ENCODE results near the gene SPACA5.
"Not testable (repeated sequence)": the region's sequence is repeated elsewhere in the genome, so short reads cannot be mapped to it uniquely, and the experiment has no call there.

SPACA5 gene

DNA sequence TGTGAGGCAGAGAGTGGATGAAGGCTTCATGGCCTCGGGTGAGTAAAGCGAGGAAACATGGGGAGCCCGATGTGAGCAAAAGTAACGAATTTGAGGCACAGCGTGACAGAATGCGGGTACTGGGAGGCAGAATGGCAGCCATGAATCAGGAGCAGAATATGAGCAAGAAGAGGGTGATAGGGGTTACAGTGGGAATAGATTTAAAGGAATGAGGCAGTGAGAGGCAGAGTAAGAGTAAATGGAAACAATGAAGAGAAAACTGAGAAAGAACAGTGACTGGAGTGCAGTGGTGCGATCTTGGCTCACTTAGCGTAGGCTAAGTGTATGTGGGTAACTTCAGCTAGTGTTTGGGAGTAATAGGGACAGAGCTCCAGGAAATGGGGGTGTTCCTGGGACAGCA is at the start of gene SPACA5:
TSS of gene SPACA5 (plus strand) at position 301 of the 400 bp plus-strand sequence. CDS start 815 bp downstream, outside the sequence.
- not testable (repeated sequence) for DNase-seq

DNA sequence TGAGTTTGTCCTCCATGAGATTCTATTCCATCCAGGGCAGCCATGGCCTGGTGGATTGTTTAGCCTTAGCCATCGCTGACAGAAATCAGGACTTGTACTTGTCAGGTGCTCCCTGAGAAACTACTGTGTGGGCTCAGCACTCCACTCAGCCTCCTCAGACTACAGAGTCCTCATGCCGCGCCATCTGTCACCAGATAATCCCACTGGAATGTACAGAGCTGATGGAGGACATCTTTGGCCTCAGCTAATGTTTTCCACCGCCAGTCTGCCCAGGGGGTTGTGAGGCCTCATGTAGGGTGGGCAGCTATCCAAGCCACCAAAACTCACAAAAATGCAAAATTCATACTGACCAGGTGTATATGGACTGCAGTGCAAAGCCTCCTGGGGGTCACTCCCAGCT is 48.6 kb upstream of the SPACA5 start:
- not testable (repeated sequence) for DNase-seq

DNA sequence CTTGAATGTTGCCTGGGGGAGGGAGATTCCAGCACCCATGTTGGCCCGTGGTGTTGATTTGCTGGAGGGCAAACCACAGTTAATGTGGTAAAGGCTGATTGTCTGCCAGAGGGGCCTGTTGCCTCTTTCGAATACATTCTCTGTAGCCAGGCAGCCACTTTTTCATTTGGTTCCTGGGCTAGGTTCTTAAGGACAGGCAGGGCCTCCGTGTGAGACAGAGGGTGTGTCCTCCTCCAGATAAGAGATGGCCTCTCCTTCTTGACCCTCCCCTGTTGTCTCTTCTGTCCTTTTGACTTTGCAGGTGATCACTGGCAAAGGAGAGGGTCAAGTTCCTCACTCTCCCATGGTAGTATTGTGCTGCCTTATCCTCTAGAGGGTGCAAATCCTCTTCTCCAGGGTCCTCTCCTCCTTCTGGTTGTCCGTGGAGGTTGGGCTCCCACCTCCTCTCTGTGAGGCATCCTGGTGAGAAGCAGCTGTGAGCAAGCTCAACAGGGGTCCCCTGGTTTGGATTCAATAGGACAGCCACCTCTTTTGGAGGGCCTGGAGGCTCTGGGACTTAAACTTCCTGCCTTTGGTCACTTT is 47.9 kb upstream of the SPACA5 start:
- peak; percentile 11 for DNase-seq

DNA sequence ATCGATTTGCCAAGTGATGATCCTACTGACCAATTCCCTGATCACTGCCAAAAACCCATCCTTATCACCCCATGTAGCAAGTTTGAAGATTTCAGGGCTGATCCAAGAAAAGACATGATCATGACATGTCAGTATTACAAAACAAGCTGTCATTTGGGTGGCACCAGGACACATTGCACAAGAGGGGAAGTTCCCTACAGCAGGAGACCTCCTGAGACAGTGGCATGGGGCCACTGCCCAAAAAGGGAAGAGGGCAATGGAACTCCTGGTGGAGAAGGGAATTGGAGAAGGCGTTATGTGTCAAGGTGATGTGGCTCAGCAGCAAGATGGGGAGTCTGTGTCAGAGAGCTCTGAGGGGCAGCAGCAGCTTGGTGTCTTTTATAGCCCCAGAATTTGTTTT is 46.4 kb upstream of the SPACA5 start:
- DNase-seq = no peak

DNA sequence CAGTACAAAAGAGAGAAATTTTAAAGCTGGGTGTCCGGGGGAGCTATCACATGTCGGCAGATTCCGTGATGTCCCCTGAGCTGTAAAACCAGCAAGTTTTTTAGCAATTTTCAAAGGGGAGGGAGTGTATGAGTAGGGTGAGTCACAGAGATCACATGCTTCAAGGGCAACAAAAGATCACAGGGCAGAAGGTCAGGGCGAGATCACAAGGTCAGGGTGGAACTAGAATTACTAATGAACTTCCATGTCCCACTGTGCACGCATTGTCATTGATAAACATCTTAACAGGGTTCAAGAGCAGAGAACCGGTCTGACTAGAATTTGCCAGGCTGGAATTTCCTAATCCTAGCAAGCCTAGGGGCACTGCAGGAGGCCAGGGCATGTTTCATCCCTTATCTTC is 45.0 kb upstream of the SPACA5 start:
- not testable (repeated sequence) for DNase-seq

DNA sequence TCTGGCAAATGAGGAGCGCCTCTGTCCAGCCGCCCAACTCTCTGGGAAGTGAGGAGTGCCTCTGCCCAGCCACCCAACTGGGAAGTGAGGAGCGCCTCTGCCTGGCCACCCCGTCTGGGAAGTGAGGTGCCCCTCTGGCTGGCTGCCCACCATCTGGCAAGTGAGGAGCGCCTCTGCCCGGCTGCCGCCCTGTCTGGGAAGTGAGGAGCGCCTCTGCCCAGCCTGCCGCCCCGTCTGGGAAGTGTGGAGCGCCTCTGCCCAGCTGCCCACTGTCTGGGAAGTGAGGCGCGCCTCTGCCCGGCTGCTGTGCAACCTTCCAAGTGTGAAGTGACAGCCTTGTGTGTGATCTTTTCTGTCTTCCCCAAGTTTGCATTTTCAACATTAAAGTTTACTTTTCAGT is 41.3 kb upstream of the SPACA5 start:
- DNase-seq = not testable (repeated sequence)

DNA sequence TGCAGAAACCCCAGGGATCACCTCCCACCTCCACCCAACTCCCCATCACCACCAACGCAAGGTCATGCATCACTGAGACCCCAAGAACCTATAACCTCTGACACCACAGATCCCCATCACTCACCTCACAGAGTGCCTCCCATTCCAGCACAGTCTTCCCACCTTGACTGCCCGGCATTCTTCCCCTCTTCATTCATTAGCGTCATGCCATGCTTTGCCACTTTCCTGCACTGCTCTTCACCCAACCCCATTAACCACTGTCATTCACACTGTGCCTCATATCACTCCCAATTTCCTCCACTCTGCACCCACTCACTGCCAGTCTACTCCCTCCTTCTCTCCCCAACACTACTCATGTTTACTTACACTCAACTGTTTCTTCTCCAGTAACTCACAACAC is 33.6 kb upstream of the SPACA5 start:
- no peak for DNase-seq

DNA sequence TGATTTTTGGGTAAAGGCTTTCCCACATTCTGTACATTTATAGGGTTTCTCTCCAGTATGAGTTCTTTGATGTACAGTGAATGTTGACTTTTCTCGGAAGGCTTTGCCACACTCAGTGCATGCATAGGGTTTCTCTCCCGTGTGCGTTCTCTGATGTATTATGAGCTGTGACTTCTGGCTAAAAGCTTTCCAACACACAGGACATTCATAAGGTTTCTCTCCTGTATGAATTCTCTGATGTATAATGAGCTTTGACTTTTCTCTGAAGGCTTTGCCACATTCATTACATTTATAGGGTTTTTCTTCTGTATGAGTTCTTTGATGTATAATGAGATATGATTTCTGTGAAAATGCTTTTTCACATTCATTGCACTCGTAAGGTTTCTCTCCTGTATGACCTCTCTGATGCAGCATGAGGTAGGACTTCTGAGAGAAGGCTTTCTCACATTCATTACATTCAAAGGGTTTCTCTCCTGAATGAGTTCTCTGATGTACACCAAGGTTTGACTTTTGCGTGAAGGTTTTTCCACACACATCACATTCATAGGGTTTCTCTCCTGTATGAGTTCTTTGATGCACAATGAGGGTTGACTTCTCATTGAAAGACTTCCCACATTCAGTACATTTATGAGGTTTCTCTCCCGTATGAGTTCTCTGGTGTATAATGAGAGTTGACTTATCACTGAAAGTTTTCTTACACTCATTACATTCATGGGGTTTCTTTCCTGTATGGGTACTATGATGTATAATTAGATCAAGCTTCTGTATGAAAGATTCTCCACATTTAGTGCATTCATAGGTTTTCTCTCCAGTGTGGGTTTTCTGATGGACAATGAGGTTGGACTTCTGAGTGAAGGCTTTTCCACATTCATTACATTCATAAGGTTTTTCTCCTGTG is 30.3 kb upstream of the SPACA5 start:
- DNase-seq = no peak

DNA sequence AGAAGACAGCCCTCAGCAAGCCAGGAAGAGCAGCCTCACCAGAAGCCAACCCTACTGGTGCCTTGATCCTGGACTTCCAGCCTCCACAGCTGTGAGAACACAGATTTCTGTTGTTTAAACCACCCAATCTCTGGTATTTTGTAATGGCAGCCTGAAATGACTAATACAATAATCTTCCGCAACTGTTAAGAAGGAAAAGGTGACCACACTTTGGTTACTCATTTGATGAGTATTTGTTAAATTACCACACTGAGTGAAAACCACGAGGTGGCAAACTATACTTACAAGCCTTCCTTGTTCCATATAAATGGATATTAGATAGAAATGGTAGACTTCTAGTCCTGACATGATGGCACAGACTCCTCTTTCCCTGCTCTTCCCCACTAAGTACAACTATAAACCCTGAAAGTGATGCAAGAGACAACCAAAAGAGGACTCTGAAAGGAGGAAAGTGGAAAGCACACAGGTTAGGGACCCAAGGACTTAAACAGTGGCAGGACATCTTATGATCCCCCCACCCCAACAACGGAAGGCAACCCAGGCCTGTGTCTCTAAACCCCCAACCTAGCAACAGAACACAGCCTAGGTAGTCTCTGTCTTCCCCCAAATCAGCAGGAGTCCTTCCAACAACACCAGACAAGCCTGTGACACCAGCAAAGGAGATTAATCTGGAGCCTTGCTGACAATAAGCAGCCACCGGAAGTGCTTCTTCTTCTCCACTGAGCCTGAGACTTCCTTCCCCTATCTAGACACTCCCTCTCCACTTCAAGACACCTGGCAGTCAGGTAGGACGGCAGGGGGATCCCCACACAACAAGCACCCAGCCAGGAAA is 15.3 kb upstream of the SPACA5 start:
- no peak for DNase-seq

DNA sequence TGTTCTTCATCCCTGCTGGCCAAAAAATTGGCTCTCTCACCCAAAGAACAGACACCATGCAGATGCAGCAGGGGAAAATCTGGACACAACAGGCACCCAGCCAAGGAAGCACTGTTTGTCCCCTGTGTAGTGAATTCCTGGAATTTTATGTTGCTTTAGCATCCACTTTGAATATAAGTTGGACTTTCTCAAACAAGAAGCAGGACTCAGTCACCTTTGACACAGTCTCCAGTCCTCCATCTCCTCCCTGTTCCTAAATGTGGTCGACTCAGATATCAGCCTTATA is 14.8 kb upstream of the SPACA5 start:
- no peak for DNase-seq

DNA sequence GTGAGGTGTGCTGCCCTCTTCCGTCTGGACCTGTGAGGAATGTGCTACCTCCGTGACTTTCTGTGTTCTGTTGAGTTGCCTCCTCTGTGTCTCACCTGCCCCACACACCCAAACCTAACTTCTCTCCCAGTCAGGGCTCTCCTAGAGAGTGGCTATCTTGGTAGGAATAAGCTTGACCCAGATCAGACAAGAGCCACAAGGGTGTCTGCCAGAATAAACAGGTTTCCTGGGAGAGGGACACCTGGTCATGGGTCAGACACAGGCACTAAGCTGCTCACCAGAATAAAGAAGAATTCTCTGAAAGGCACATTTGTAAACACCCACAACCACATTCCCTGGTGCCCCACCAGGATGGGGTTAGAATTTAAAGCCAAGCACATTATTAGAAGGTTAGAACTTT is 14.1 kb upstream of the SPACA5 start:
- DNase-seq = no peak

DNA sequence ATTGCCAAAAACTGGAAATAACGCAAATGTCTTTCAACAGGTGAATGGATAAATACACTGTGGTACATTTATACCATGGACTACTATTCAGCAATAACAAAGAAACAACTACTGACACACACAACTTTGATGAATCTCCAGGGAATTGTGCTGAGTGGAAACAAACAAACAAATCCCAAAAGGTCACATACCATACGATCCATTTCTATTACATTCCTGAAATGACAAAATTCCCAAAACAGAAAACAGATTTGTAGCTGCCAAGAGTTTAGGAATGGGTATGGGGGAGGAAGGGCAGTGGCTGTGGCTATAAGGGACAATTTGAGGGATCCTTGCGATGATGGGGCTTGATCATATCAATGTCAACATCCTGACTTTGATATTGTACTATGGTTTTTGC is 5.5 kb upstream of the SPACA5 start:
- DNase-seq = no peak

DNA sequence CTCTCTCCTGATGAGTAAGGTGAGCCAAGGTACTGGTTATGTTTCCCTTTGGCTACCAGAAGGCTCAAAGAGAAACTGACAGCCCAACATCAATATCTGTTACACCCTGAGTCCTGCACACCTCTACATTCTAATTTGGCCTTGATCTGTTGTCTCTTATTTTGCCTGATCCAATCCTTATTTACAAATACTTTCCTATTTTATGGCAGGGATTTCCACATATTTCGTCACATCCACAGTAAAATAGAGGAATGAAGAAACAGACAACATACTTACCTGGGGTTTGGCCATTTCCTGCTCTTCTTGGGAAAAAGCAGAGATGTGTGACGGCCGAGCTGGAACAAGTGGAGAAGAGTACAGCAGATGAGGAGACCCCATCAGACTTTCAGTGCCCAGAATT is 4.5 kb upstream of the SPACA5 start:
- DNase-seq = no peak

DNA sequence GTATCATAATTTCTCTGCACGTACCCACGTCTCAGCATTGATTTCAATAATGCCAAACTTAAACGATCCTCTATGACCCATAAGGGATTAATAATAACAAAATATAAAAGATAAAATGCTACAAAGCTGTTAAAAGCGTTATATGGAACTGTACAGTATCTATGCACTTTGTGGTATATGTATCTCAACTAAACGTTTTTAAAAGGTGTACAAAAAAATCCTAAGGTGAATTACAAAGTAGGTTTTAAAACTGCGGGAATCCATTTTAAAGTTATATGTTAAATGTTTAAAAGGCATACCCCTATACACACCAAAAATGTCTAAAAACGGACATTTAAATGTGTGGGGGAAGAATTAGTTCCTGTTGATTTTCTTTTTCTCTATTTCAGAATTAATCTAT is 3.9 kb upstream of the SPACA5 start:
- no peak for DNase-seq

DNA sequence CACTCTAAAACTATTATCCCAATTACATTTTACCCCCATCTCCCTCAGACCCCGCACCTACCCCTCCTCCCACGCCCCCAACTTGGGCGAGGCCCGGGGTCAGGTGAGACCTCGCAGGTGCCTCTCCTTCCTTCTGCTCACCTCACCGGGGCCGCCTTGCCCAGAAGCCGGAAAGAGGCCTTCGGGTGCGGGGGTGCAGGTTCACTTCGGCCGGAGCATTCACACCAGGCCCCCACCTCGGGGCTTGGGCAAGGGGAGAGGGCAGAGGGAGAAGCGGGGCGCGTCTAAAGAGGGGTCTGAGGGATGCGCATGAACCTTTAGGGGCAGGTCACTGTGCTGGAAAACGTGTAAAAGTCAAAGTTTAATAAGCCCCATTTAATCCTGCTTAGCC is 3.4 kb upstream of the SPACA5 start:
- DNase-seq = peak; percentile 22

DNA sequence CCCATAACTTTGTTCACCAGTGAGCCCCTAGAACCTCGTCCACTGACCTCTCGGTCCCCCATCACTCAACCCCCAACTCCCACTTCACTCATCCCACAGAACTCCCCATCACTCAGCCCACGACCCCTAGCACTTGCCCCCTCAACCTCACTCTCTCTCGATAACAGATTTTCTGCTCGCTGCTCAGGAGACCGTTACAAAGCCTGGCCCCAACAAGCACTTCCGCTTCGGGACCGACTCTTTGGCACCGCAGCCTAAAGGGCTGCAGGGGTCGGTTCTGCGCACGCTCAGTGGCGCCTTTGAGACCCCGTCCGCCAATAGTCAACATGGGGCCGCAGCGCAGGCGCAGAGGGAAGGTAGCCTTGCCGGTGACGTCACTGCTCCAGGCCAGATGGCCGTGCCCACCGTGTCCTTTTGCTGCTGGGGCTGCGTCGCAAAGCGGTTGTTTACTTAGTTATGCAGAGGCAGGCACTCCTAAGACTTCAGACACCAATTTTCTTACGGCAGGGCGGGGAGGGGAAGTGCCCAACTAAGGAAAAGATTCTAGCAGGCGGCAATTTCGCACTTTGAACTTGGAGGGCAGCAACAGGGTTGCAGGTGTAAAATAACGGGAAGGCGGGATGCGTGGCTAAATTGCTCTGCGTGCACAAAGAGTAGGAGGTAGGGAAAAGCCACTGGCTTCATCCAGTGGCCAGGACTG is 2.9 kb upstream of the SPACA5 start, which contains the start of gene ZNF182:
TSS of gene ZNF182 (minus strand) at position 232 of the 700 bp plus-strand sequence. CDS start 1,380 bp downstream, outside the sequence.
- DNase-seq = peak; percentile 93

DNA sequence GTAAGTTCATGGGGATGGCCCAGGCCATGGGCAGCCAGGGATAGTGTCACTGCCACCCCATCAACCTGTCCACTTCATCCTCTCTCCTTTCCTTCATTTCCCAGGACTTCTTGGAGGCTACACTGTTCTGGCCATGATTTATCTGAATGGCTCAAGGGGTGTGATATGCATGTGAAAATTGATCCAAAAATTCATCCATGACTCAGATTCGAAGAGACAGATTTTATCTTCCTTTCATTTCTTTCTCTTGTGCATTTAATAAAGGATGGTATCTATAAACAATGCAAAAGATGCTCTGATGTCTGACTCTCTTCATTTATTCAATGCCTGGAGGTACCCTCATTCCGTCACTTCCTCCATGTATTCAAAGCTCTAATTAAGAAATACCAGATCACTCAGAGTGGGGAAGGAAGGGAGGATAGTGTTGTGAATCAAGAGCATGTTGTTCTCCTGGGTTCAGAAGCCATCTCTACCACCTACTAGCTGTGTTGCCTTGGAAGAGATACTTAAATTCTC is 2.7 kb downstream of the SPACA5 start:
- not testable (repeated sequence) for DNase-seq

DNA sequence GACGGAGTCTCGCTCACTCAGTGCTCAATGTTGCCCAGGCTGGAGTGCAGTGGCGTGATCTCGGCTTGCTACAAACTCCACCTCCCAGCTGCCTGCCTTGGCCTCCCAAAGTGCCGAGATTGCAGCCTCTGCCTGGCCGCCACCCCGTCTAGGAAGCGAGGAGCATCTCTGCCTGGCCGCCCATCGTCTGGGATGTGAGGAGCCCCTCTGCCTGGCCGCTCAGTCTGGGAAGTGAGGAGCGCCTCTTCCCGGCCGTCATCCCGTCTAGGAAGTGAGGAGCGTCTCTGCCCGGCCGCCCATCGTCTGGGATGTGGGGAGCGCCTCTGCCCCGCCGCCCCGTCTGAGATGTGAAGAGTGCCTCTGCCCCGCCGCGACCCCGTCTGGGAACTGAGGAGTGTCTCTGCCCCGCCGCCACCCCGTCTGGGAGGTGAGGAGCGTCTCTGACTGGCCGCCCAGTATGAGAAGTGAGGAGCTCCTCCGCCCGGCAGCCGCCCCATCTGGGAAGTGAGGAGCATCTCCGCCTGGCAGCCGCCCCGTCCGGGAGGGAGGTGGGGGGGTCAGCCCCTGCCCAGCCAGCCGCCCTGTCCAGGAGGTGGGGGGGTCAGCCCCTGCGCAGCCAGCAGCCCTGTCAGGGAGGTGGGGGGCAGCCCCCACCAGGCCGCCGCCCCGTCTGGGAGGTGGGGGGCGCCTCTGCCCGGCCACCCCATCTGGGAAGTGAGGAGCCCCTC is 10.0 kb downstream of the SPACA5 start:
- DNase-seq = not testable (repeated sequence)

DNA sequence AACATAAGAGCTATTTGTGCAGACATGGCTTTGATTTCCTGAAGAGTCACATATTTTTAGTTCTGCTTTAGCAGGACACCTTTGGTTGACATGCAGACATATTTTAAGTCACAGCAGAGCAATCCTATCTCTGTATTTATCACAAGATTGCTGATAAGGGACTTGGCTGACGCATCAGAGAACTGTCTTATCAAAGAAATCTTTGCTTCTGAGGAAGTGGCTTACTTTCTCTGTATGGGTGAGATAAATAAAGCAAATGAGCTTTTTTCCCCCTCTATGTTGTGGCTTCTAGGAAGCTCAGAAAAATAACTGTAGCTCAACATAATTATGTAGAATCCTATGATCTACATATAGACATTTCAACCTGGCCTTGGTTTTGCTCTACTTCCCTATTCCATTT is 13.1 kb downstream of the SPACA5 start:
- not testable (repeated sequence) for DNase-seq

DNA sequence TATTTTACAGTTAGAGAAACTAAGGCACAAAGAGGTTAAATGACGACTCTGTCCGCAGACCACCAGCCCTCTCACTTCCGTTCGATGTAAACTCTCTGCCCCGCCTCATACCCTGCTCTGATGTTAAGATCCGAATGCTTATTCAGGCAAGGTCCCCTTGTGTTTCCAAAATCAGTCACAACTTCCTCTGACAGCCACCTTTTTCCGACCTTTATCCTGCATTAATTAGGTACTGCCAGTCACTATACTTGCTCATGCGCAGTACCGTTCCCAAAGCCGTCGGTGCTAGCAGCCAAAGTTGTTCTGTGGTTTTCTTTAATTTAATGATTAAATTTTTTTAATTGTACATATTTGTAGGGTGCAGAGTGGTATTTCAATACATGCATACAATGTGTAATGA is 13.7 kb downstream of the SPACA5 start:
- peak; percentile 49 for DNase-seq

DNA sequence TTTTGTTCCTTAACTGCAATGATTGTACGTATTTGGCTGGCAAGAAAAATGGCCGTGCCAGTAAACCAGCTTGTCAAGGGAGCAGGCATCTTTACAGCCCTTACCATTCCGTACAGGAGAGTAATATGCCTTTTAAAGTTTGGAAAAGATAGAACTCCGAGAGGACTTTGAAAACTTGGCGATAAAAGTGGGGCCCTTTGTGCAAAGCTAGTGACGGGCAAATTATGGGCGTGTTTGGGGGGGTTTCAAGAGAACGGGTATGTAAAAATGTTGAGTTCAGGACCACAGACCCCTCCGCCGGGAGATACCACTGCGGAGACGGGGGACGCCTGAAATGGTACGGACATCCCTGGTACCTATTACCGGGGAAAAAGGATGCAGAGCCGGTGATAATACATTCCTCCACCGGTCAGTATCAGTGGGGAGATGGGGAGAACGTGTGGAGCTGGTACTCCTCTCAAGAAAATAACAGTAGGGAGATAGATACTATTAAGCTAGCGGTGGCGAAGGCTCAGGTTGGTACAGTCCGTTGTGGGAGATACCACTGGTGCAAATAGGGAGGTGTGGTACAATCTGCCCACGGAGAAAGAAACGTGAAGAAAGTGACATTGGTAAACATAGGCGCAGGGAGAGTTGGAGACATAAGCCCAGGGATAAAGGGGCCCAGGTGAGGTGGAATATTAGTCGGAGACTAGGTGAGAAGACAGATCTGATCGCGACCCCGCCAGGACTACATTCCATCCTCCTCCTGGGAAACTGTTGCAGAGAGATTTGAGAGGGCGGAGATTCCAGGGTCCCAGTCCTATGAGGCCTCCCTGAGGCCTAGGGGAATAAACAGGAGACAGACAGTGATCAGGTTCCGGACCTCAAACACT is 14.5 kb downstream of the SPACA5 start:
- DNase-seq = peak; percentile 83
